Measurements from ENCODE around the gene USP19. TPM values are rescaled to one million over a fixed set of nuclear protein-coding genes. Genes with fewer than 3 reads are reported as not detected.

USP19 gene
- total RNA-seq, result 30.4 and 41.0 TPM in 2 replicates

- DNase-seq (ENCODE audit: low read depth in 2 of 2), result peak; percentile 84 to 92
These were observed at the start of gene USP19 for GRCh38 chr3:49120438-49121131. Gene USP19 (minus strand): TSS chr3:49120823. CDS start chr3:49119145, 1,678 bp downstream.

- no peak for DNase-seq (ENCODE audit: low read depth in 2 of 2)
These were observed 46.3 kb upstream of the USP19 start for GRCh38 chr3:49166752-49167556.

GRCh38 chr3:49165771-49166751 is 45.4 kb upstream of the USP19 start, which contains the start of gene CCDC71:
Gene CCDC71 (minus strand): TSS chr3:49166331. CDS start chr3:49164208, 2,123 bp downstream.
- peak; percentile 31 to 77 for DNase-seq (ENCODE audit: low read depth in 2 of 2)

GRCh38 chr3:49164983-49165720 is 44.5 kb upstream of the USP19 start:
- peak in 1 of 2 donors; percentile 23 for DNase-seq (ENCODE audit: low read depth in 2 of 2)

GRCh38 chr3:49163609-49164008 is 43.0 kb upstream of the USP19 start:
- no peak for DNase-seq (ENCODE audit: low read depth in 2 of 2)

GRCh38 chr3:49162751-49163419 is 42.3 kb upstream of the USP19 start:
- DNase-seq (ENCODE audit: low read depth in 2 of 2), result no peak

GRCh38 chr3:49161808-49162530 is 41.3 kb upstream of the USP19 start:
- DNase-seq (ENCODE audit: low read depth in 2 of 2), result no peak

GRCh38 chr3:49161197-49161596 is 40.6 kb upstream of the USP19 start:
- DNase-seq (ENCODE audit: low read depth in 2 of 2), result no peak

- DNase-seq (ENCODE audit: low read depth in 2 of 2), result no peak
These were observed 38.2 kb upstream of the USP19 start for GRCh38 chr3:49158792-49159191.

GRCh38 chr3:49158103-49158709 is 37.6 kb upstream of the USP19 start:
- peak in 1 of 2 donors; percentile 29 for DNase-seq (ENCODE audit: low read depth in 2 of 2)

- no peak for DNase-seq (ENCODE audit: low read depth in 2 of 2)
These were observed 36.7 kb upstream of the USP19 start for GRCh38 chr3:49157289-49157688.

GRCh38 chr3:49153349-49153912 is 32.8 kb upstream of the USP19 start:
- no peak for DNase-seq (ENCODE audit: low read depth in 2 of 2)

- DNase-seq (ENCODE audit: low read depth in 2 of 2), result no peak
These were observed 31.0 kb upstream of the USP19 start for GRCh38 chr3:49151610-49152009.

GRCh38 chr3:49148159-49148558 is 27.5 kb upstream of the USP19 start:
- DNase-seq (ENCODE audit: low read depth in 2 of 2), result no peak

GRCh38 chr3:49140080-49140479 is 19.5 kb upstream of the USP19 start:
- no peak for DNase-seq (ENCODE audit: low read depth in 2 of 2)

- no peak for DNase-seq (ENCODE audit: low read depth in 2 of 2)
These were observed 14.9 kb upstream of the USP19 start for GRCh38 chr3:49135499-49135898.

- DNase-seq (ENCODE audit: low read depth in 2 of 2), result no peak
These were observed 14.0 kb upstream of the USP19 start for GRCh38 chr3:49134471-49135265.

Data from dermis microvascular lymphatic vessel endothelial cell (primary cell).